A549 (cell line): ENCODE results near the gene KCNE4.

Experiments used
- CBX2 ChIP-seq: fragments of 200-600 bp; sonication (generic); IDR thresholded peaks from 2 replicates; pipeline ENCODE4 v1.6.1; 2016; ENCODE audit warnings: low read depth, mild to moderate bottlenecking, borderline replicate concordance
- EP300 ChIP-seq, 2 experiments: fragments of >200 bp; sonication (Bioruptor Twin); formaldehyde crosslinking; IDR thresholded peaks; 2 replicates in 1 of 2; 3 replicates in 1 of 2; pipeline ENCODE4 v1.6.1; 2016 to 2017
- POLR2A ChIP-seq: IDR thresholded peaks from 2 replicates; pipeline ENCODE4 v1.6.1; 2012; ENCODE audit warnings: mild to moderate bottlenecking, low read length
- RAD21 ChIP-seq, 2 experiments: fragments of >200 bp in 1 of 2; sonication (Bioruptor Twin) in 1 of 2; formaldehyde crosslinking in 1 of 2; IDR thresholded peaks in 1 of 2; conservative IDR thresholded peaks in 1 of 2; 2 replicates in 1 of 2; 3 replicates in 1 of 2; pipeline ENCODE4 v1.6.1; 2012 to 2018; ENCODE audit warnings: inconsistent platforms in 1 of 2
- RFX5 ChIP-seq: fragments of 450-650 bp; IDR thresholded peaks from 2 replicates; pipeline ENCODE4 v1.7.1; 2014; ENCODE audit warnings: antibody characterized with exemption, mild to moderate bottlenecking, moderate library complexity
- TF ChIP-seq, protein P1 (sequence below): fragments of >200 bp; sonication (Bioruptor Twin); formaldehyde crosslinking; IDR thresholded peaks from 3 replicates; pipeline ENCODE4 v1.5.1; 2016

DNA sequence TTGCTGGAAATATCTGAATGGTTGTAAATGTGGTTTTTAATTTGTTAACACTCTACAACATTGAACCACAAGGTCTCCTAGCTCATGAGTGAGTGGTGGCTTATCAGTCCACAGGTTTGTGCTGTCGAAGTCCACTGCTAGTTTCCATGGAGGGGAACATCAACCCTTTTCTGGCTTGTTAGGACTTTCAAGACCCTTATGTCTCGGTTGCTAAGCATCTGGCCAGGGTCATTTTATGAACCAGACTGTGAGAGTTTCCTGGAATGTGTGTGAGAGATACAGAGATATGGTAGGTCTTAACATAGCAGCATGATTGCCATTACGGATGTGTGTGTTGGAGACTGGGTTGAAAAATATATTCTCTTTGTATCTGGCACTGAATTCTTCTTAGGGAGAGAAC is 36.9 kb downstream of the KCNE4 start:
- no peak for TF ChIP-seq RFX5
- no peak for TF ChIP-seq RAD21 (conservative IDR thresholded peaks at IDR 0.05 in 1 of 2, IDR thresholded peaks at IDR 0.05 in 1 of 2)
- TF ChIP-seq, protein P1, sequence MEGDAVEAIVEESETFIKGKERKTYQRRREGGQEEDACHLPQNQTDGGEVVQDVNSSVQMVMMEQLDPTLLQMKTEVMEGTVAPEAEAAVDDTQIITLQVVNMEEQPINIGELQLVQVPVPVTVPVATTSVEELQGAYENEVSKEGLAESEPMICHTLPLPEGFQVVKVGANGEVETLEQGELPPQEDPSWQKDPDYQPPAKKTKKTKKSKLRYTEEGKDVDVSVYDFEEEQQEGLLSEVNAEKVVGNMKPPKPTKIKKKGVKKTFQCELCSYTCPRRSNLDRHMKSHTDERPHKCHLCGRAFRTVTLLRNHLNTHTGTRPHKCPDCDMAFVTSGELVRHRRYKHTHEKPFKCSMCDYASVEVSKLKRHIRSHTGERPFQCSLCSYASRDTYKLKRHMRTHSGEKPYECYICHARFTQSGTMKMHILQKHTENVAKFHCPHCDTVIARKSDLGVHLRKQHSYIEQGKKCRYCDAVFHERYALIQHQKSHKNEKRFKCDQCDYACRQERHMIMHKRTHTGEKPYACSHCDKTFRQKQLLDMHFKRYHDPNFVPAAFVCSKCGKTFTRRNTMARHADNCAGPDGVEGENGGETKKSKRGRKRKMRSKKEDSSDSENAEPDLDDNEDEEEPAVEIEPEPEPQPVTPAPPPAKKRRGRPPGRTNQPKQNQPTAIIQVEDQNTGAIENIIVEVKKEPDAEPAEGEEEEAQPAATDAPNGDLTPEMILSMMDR: no peak
- no peak for TF ChIP-seq POLR2A
- TF ChIP-seq CBX2: no peak
- no peak for TF ChIP-seq EP300 (IDR thresholded peaks at IDR 0.05)
